Measurements from ENCODE around the gene QPRT. TPM values are rescaled to one million over a fixed set of nuclear protein-coding genes. Genes with fewer than 3 reads are reported as not detected.
"Not testable (repeated sequence)": the region's sequence is repeated elsewhere in the genome, so short reads cannot be mapped to it uniquely, and the experiment has no call there.

Gene QPRT
- total RNA-seq, 4 donors from 2014 or later: 16.7 to 54.3 (median 23.1) TPM

GRCh38 chr16:29745853-29746345 is 66.9 kb downstream of the QPRT start, which contains the start of gene C16orf54:
TSS of gene C16orf54 (minus strand) at chr16:29745990. CDS start at chr16:29744951, 1,039 bp downstream.
- no peak for TF ChIP-seq CTCF (IDR thresholded peaks at IDR 0.05)
- TF ChIP-seq POLR2A (IDR thresholded peaks at IDR 0.05): no peak
- Histone ChIP-seq H3K36me3 (no peaks in the 10 kb centered on the region), H3K4me1 (no peaks in the 10 kb centered on the region), H3K27ac (no peak within 1 kb of the TSS), H3K4me3 (no peak within 1 kb of the TSS), H3K9me3 (no peaks in the 10 kb centered on the region), H3K27me3 (no peaks in the 10 kb centered on the region)
- peak; percentile 29 to 34 for DNase-seq
- intact Hi-C loops (cut with DNase I; ENCODE audit: low total_unique reads): no loop called here

- intact Hi-C loops (cut with DNase I; ENCODE audit: low total_unique reads); H3K4me1 ChIP-seq; DNase-seq; H3K27me3 ChIP-seq; H3K9me3 ChIP-seq; H3K4me3 ChIP-seq; H3K36me3 ChIP-seq; H3K27ac ChIP-seq: not testable (repeated sequence)
Measured at GRCh38 chr16:29746518-29746917, 67.5 kb downstream of the QPRT start.

Other genes starting within 250 kb of the QPRT start
- gene BOLA2, start 224.8 kb upstream of the QPRT start, total RNA-seq: 10 to 100 TPM in 2 of 4 donors, 1 to 10 TPM in 2; 4.6 to 12.5 (median 9.7) TPM
- gene SLX1B, start 224.6 kb upstream of the QPRT start, total RNA-seq: 1 to 10 TPM in 3 of 4 donors, under 1 TPM in 1; 0.88 to 9.3 (median 3.2) TPM
- 10 to 100 TPM in 2 of 4 donors, 1 to 10 TPM in 2; 2.9 to 45.1 (median 9.2) TPM for gene SULT1A4, start 219.3 kb upstream of the QPRT start, total RNA-seq
- gene NPIPB12, start 172.8 kb upstream of the QPRT start, total RNA-seq: 10 to 100 TPM; 11.8 to 95.3 (median 58.6) TPM
- 1 to 10 TPM in 1 of 4 donors, under 1 TPM in 2, not detected in 1; 0.26 to 2.4 (median 0.83) TPM for gene SPN, start 15.9 kb upstream of the QPRT start, total RNA-seq
- 1 to 10 TPM in 1 of 4 donors, under 1 TPM in 2, not detected in 1; 0.49 to 5.1 (median 0.97) TPM for gene C16orf54, start 66.8 kb downstream of the QPRT start, total RNA-seq
- gene ZG16, start 99.1 kb downstream of the QPRT start, total RNA-seq: under 1 TPM in 1 of 4 donors, not detected in 3; under 0.01 TPM
- 10 to 100 TPM in 3 of 4 donors, 1 to 10 TPM in 1; 5.9 to 70.4 (median 15.8) TPM for gene KIF22, start 111.6 kb downstream of the QPRT start, total RNA-seq
- 100 to 1,000 TPM in 1 of 4 donors, 10 to 100 TPM in 3; 32.8 to 200 (median 67.5) TPM for gene MAZ, start 127.3 kb downstream of the QPRT start, total RNA-seq
- 10 to 100 TPM; 20.2 to 54.5 (median 28.0) TPM for gene PRRT2, start 133.0 kb downstream of the QPRT start, total RNA-seq
- 10 to 100 TPM; 36.1 to 85.0 (median 46.9) TPM for gene PAGR1, start 137.0 kb downstream of the QPRT start, total RNA-seq
- gene MVP, start 141.3 kb downstream of the QPRT start, total RNA-seq: 100 to 1,000 TPM in 1 of 4 donors, 10 to 100 TPM in 3; 38.4 to 132 (median 67.4) TPM
- 10 to 100 TPM; 35.1 to 83.7 (median 59.1) TPM for gene CDIPT, start 184.0 kb downstream of the QPRT start, total RNA-seq
- 10 to 100 TPM in 1 of 4 donors, 1 to 10 TPM in 1, under 1 TPM in 1, not detected in 1; 0.52 to 19.4 (median 4.6) TPM for gene SEZ6L2, start 220.4 kb downstream of the QPRT start, total RNA-seq
- gene ASPHD1, start 221.3 kb downstream of the QPRT start, total RNA-seq: 1 to 10 TPM in 2 of 4 donors, under 1 TPM in 1, not detected in 1; 0.61 to 1.0 (median 1.0) TPM
- 10 to 100 TPM in 2 of 4 donors, 1 to 10 TPM in 2; 1.8 to 33.3 (median 14.6) TPM for gene KCTD13, start 247.0 kb downstream of the QPRT start, total RNA-seq

Measured in uterus (tissue), 4 donors.